ENCODE results near the gene C1orf94. TPM values are rescaled to one million over a fixed set of nuclear protein-coding genes. Genes with fewer than 3 reads are reported as not detected.

The C1orf94 gene
- total and polyA plus RNA-seq, 10 of the 15 experiments (the other 5 are each of a cell fraction or from before 2014, with no cell fraction given) = not detected

DNA sequence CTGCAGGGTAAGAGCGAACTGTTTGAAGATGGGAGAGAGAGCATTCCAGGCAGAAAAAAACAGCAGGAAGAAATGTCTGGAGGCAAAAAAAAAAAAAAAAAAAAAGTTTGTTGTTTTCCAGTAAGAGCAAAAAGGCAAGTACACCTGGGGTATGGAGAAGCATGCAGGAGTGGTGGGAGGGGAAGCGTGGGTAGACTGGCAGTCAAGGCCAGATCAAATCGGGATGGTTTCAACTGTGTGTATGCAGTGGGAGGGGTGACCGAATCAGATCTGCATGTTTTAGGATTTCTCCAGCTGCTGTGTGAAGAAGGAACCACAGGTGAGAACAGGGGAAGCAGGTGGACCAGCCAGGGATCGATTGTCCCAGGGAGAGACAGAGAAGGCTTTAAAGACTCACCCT lies 46.4 kb upstream of the C1orf94 start:
- no TSS peak for BruUV-seq (replicated peaks)
- SMC1A ChIA-PET (ENCODE audit: uncharacterized antibody, unreplicated experiment) = no interaction called here
- CTCF ChIA-PET = no interaction called here
- Histone ChIP-seq H3K27me3 (replicated peaks in 1 of 2; ENCODE audit: control insufficient read depth in 2 of 2, insufficient read depth in 2 of 2, low read length in 1 of 2) (no peaks in the 10 kb centered on the region), H3K79me2 (ENCODE audit: control insufficient read depth, insufficient read depth, low read length) (no peaks in the 10 kb centered on the region), H4K20me1 (ENCODE audit: control insufficient read depth, insufficient read depth) (no peaks in the 10 kb centered on the region), H3K9me3 (replicated peaks; ENCODE audit: control insufficient read depth, insufficient read depth, low read length) (no peaks in the 10 kb centered on the region), H3K36me3 (ENCODE audit: control insufficient read depth in 2 of 2, insufficient read depth in 2 of 2, low read length in 1 of 2) (no peaks in the 10 kb centered on the region), H2AFZ (ENCODE audit: control insufficient read depth, low read depth, low read length) (no peak overlapping the region), H3K9ac (ENCODE audit: control insufficient read depth, insufficient read depth, low read length) (no peak overlapping the region), H3K4me1 (ENCODE audit: control insufficient read depth, insufficient read depth, low read length) (no peaks in the 10 kb centered on the region), H3K4me3 (no peak overlapping the region), H3K4me2 (ENCODE audit: control insufficient read depth, insufficient read depth) (no peak overlapping the region), H3K27ac (ENCODE audit: control insufficient read depth, insufficient read depth) (no peak overlapping the region)
- no peak for FAIRE-seq
- POLR2A ChIA-PET = no interaction called here
- no peak for ATAC-seq
- RAD21 ChIA-PET (ENCODE audit: unreplicated experiment) = no interaction called here
- WGBS (ENCODE audit: insufficient coverage, insufficient replicate concordance, low lambda C conversion rate, missing lambda C conversion rate) = 40% methylated on average over 5 of the region's 5 CpGs
- intact Hi-C loops (cut with micrococcal nuclease; ENCODE audit: unreplicated experiment) = loop anchor here (5.0 kb wide), 1 partner anchor 402 kb away; no protein-coding TSS in a partner anchor
- DNase-seq (ENCODE audit: low read depth, low spot score) = no peak
- in situ Hi-C loops (cut with MboI) = no loop called here
- TF ChIP-seq MTA2 (IDR thresholded peaks at IDR 0.05; ENCODE audit: low read depth) = no peak
- TF ChIP-seq KLF5 (IDR thresholded peaks at IDR 0.05; ENCODE audit: partially characterized antibody) = no peak
- TF ChIP-seq NRF1 (conservative IDR thresholded peaks at IDR 0.05; ENCODE audit: low read depth, low read length) = no peak

DNA sequence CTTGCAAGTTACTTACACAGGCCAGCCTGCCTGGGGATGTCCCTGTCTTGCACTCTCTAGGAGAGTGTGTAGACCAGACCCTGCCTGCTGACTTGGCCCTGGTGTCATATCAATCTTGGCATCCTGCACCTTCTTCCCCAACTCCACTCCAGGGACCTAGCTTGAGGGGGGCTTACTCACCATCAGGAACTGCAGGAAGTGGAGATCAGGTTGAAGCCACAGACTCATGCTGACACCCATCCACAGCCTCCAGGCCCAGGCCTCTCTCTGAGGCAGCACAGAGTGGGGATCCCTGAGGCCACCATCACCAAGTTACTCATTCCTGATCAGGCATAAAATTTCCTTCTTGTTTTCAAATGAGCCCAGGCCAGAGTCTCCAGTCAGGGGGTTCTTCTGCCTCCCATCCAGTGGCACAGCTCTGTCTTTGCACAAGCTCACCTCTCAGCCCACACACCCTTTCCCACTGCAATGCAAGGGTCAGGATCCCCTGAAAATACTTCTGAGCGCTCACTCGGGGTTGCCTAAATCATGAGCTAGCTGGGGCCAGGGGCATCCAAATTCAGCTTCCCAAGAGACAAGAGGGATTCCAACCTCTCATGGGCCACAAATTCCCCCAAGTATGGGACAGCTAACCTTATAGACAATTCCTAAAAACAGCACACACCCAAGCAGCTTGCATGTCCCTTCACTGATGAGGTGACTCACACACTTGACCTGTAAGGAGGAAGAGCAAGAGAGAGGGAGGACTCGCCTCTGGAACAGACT lies 45.1 kb upstream of the C1orf94 start:
- Histone ChIP-seq H3K36me3 (ENCODE audit: control insufficient read depth in 2 of 2, insufficient read depth in 2 of 2, low read length in 1 of 2) (no peaks in the 10 kb centered on the region), H3K27me3 (replicated peaks in 1 of 2; ENCODE audit: control insufficient read depth in 2 of 2, insufficient read depth in 2 of 2, low read length in 1 of 2) (no peaks in the 10 kb centered on the region), H3K27ac (ENCODE audit: control insufficient read depth, insufficient read depth) (no peak overlapping the region), H3K9me3 (replicated peaks; ENCODE audit: control insufficient read depth, insufficient read depth, low read length) (no peaks in the 10 kb centered on the region), H3K4me3 (no peak overlapping the region), H3K79me2 (ENCODE audit: control insufficient read depth, insufficient read depth, low read length) (no peaks in the 10 kb centered on the region), H3K9ac (ENCODE audit: control insufficient read depth, insufficient read depth, low read length) (no peak overlapping the region), H3K4me2 (ENCODE audit: control insufficient read depth, insufficient read depth) (no peak overlapping the region), H4K20me1 (ENCODE audit: control insufficient read depth, insufficient read depth) (no peaks in the 10 kb centered on the region), H3K4me1 (ENCODE audit: control insufficient read depth, insufficient read depth, low read length) (no peaks in the 10 kb centered on the region), H2AFZ (ENCODE audit: control insufficient read depth, low read depth, low read length) (no peak overlapping the region)
- RAD21 ChIA-PET (ENCODE audit: unreplicated experiment) = no interaction called here
- DNase-seq (ENCODE audit: low read depth, low spot score) (no peak), FAIRE-seq (no peak), ATAC-seq (no peak)
- CTCF ChIA-PET = no interaction called here
- intact Hi-C loops (cut with micrococcal nuclease; ENCODE audit: unreplicated experiment) = loop anchor here (5.0 kb wide), 1 partner anchor 401 kb away; no protein-coding TSS in a partner anchor
- POLR2A ChIA-PET = no interaction called here
- in situ Hi-C loops (cut with MboI) = no loop called here
- WGBS (ENCODE audit: insufficient coverage, insufficient replicate concordance, low lambda C conversion rate, missing lambda C conversion rate) = 46% methylated on average over 3 of the region's 3 CpGs
- SMC1A ChIA-PET (ENCODE audit: uncharacterized antibody, unreplicated experiment) = no interaction called here
- BruUV-seq (replicated peaks) = no TSS peak
- TF ChIP-seq IKZF1 (conservative IDR thresholded peaks at IDR 0.05) (no peak), STAT3 (IDR thresholded peaks at IDR 0.05; ENCODE audit: low read depth, low read length) (no peak), POU2F2 (IDR thresholded peaks at IDR 0.05; ENCODE audit: borderline replicate concordance, low read depth, low read length) (no peak), CBX3 (IDR thresholded peaks at IDR 0.05; ENCODE audit: borderline replicate concordance, low read depth) (no peak), SUZ12 (IDR thresholded peaks at IDR 0.05; ENCODE audit: unreplicated experiment) (no peak)
- TF ChIP-seq, protein P1, sequence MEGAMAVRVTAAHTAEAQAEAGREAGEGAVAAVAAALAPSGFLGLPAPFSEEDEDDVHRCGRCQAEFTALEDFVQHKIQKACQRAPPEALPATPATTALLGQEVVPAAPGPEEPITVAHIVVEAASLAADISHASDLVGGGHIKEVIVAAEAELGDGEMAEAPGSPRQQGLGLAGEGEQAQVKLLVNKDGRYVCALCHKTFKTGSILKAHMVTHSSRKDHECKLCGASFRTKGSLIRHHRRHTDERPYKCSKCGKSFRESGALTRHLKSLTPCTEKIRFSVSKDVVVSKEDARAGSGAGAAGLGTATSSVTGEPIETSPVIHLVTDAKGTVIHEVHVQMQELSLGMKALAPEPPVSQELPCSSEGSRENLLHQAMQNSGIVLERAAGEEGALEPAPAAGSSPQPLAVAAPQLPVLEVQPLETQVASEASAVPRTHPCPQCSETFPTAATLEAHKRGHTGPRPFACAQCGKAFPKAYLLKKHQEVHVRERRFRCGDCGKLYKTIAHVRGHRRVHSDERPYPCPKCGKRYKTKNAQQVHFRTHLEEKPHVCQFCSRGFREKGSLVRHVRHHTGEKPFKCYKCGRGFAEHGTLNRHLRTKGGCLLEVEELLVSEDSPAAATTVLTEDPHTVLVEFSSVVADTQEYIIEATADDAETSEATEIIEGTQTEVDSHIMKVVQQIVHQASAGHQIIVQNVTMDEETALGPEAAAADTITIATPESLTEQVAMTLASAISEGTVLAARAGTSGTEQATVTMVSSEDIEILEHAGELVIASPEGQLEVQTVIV (IDR thresholded peaks at IDR 0.05; ENCODE audit: borderline replicate concordance, partially characterized antibody) = no peak
- TF ChIP-seq, protein P2, sequence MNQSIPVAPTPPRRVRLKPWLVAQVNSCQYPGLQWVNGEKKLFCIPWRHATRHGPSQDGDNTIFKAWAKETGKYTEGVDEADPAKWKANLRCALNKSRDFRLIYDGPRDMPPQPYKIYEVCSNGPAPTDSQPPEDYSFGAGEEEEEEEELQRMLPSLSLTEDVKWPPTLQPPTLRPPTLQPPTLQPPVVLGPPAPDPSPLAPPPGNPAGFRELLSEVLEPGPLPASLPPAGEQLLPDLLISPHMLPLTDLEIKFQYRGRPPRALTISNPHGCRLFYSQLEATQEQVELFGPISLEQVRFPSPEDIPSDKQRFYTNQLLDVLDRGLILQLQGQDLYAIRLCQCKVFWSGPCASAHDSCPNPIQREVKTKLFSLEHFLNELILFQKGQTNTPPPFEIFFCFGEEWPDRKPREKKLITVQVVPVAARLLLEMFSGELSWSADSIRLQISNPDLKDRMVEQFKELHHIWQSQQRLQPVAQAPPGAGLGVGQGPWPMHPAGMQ (IDR thresholded peaks at IDR 0.05; ENCODE audit: borderline replicate concordance) = no peak

All from GM12878 (cell line).